GM12874 (cell line): Measurements from ENCODE around the gene TBCD.

ENCODE experiments used
- CTCF ChIP-seq: IDR thresholded peaks from 2 replicates; pipeline ENCODE4 v1.5.1; 2011; ENCODE audit warnings: low read depth, mild to moderate bottlenecking, control low read depth, low read length, moderate library complexity; ENCODE audit not compliant: insufficient read depth

TBCD gene

DNA sequence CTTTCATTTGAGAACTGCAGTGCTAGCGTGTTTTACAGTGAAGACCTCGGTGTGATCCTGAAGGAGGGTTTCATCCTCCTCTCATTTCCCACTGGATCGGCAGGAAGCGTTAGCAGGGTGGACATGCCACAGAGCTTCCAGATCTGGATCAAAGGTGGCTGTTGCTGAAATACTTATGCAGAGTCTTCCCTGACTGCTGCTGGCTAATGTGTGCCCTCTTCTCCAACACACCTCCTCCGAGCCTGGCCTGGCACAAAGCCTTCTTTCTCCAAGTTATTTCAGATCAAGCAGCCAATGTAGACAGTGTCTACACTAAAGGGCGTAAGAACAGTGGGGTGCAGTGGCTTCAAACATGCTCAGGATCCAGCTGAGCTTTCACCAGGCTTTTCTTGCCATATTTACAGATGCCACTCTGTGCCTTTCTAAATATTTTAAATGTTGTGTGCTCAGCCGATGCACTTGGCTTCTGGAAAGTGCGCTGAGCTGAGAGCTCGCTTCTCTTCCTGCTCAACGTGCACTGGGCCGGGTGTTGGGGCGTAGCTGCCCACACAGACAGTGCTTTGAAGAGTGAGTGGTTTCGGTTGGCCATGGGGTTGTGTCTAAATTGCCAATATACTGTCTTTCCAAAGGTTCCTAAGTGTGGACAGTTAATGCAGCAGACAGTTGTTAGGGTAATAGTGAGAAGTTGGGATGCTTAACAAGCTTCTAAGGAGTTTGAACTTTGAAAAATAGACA, 85.9 kb downstream of the TBCD start:
- no peak for TF ChIP-seq CTCF

DNA sequence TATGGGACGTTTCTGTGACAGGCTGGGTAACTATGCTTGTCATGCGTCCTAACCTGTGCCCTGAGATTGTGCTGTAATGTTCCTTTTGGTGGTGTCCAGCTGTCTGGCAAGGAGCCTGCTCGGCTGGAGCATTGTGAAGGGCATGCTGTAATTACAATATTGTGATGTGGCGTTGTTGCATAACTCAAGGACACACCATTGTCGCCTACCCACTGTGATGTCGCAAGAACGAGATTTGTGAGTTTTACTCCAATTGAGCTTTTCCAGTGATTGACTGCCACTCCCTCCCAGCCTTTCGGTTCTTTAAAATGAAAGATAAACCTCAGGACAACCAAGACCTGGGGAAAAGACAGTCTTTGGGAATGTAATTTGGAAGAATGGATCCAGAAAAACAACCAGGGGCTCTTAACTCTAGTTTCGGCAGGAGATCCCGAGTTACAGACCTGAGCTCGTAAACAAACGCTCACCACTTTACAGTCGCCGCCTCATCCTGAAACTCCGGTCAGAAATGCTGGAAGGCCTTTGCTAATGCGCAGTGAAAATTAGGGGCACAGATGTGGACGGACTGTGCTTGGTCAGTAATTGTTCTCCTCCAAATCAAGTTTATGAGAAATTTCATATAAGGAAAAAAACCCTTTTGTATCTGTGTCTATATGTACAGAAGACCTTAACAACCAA, 86.7 kb downstream of the TBCD start:
- TF ChIP-seq CTCF: no peak

GRCh38 chr17:82839617-82840292, 87.9 kb downstream of the TBCD start, which contains the start of gene ZNF750:
TSS of gene ZNF750 (minus strand) at chr17:82840022. CDS start at chr17:82832454, 7,568 bp downstream.
- no peak for TF ChIP-seq CTCF

GRCh38 chr17:82840431-82840831, 88.6 kb downstream of the TBCD start:
- TF ChIP-seq CTCF: no peak

GRCh38 chr17:82841921-82842596, 90.2 kb downstream of the TBCD start:
- no peak for TF ChIP-seq CTCF

DNA sequence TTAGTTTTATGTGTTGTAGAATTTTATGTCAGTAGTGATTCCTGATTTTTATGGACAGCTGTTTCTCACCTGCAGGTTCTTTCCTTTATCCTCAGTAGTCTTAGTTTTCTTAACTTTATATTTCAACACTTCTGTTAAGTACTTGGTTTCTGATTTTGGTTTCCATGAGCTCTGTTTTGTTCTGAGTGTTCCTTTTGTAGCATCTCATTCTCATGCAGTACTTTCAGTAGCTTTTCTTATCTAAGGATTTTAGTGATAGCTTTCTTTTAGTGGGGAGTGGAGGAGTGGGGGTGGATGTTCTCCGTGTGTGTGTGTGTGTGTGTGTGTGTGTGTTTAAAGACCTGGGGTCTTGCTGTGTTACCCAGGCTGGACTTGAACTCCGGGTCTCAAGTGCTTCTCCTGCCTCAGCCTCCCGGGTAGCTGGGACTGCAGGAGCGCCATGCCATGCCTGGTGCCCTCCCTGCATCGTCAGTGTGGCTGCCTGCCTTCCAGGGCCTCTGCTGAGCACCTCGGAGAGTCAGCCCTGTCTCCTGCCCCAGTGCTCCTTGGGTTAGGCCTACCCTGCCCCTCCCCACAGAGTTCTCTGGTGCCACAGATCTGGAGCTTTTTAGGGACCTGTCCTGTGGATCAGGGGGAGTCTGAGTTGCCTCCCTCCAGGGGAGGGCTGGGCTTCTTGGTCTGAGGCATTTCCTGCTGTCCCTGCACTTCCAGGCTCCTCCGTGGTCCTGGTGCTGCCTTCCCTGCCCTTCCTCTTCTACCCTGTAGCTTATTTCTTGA, 92.2 kb downstream of the TBCD start:
- no peak for TF ChIP-seq CTCF
